Activated CD4-positive, alpha-beta T cell treated with anti-CD3 and anti-CD28 coated beads, Interleukin-2, Interleukin-6, amounts not matched to agents 100 ng/mL and 50 ng/mL, durations not matched to agents 16 hours and 8 hours (primary cell): Measurements from ENCODE around the gene NKX1-1.
"Not testable (repeated sequence)": the region's sequence is repeated elsewhere in the genome, so short reads cannot be mapped to it uniquely, and the experiment has no call there.

Source experiments
- DNase-seq: peaks from one replicate; pipeline ENCODE4 v3.0.0-alpha.2; 2020

The NKX1-1 gene

GRCh38 chr4:1403591-1404572, 2.4 kb downstream of the NKX1-1 start:
- DNase-seq: no peak

GRCh38 chr4:1403177-1403583, 3.1 kb downstream of the NKX1-1 start:
- DNase-seq: no peak

- DNase-seq: no peak
Measured at GRCh38 chr4:1402516-1403091, 3.6 kb downstream of the NKX1-1 start.

GRCh38 chr4:1402021-1402515, 4.2 kb downstream of the NKX1-1 start:
- DNase-seq: no peak

GRCh38 chr4:1401409-1402020, 4.7 kb downstream of the NKX1-1 start:
- no peak for DNase-seq

GRCh38 chr4:1400831-1401408, 5.3 kb downstream of the NKX1-1 start:
- no peak for DNase-seq

- DNase-seq: no peak
Measured at GRCh38 chr4:1400191-1400805, 5.9 kb downstream of the NKX1-1 start.

- DNase-seq: no peak
Measured at GRCh38 chr4:1399508-1400190, 6.6 kb downstream of the NKX1-1 start.

GRCh38 chr4:1398681-1399507, 7.3 kb downstream of the NKX1-1 start:
- DNase-seq: no peak

- no peak for DNase-seq
Measured at GRCh38 chr4:1396806-1397455, 9.3 kb downstream of the NKX1-1 start.

GRCh38 chr4:1395941-1396805, 10.1 kb downstream of the NKX1-1 start:
- no peak for DNase-seq

GRCh38 chr4:1395389-1395820, 10.8 kb downstream of the NKX1-1 start:
- not testable (repeated sequence) for DNase-seq

GRCh38 chr4:1394554-1395388, 11.5 kb downstream of the NKX1-1 start:
- DNase-seq: not testable (repeated sequence)

- DNase-seq: no peak
Measured at GRCh38 chr4:1393866-1394265, 12.4 kb downstream of the NKX1-1 start.

GRCh38 chr4:1393363-1393762, 12.9 kb downstream of the NKX1-1 start:
- not testable (repeated sequence) for DNase-seq

GRCh38 chr4:1385373-1386340, 20.6 kb downstream of the NKX1-1 start:
- DNase-seq: no peak

GRCh38 chr4:1384675-1385372, 21.4 kb downstream of the NKX1-1 start:
- DNase-seq: no peak
